GM12878 (cell line): Measurements from ENCODE around the gene WDR19. TPM values are rescaled to one million over a fixed set of nuclear protein-coding genes. Genes with fewer than 3 reads are reported as not detected.

Experiments
- ATAC-seq: fragments of 200-7000 bp; cut with Tn5 transposase; 3 replicates; pipeline ENCODE4 v1.9.1; 2020; ENCODE audit warnings: mild to moderate bottlenecking, moderate library complexity
- BruUV-seq: library from RNA; stranded (reverse); fragments of 400-500 nt; replicated peaks from 2 replicates; lab custom pipeline; 2021; lab: Mats Ljungman, UMichigan
- CTCF ChIA-PET: fragments of 300-600 bp; sonication (Branson Sonifier 250); formaldehyde crosslinking; extraction: SDS; loops from one replicate; lab custom pipeline; 2021; ENCODE audit warnings: inconsistent platforms; lab: Yijun Ruan, JAX
- POLR2A ChIA-PET: fragments of 350-600 bp; formaldehyde crosslinking; extraction: SDS; loops from one replicate; lab custom pipeline; 2021; ENCODE audit warnings: inconsistent platforms; lab: Charles Lee
- RAD21 ChIA-PET: fragments of 300-600 bp; sonication (Branson Sonifier 250); formaldehyde crosslinking; loops from one replicate; lab custom pipeline; 2023; ENCODE audit warnings: antibody characterized with exemption; ENCODE audit not compliant: unreplicated experiment; lab: Charles Lee
- SMC1A ChIA-PET: fragments of 300-600 bp; sonication (Branson Sonifier 250); formaldehyde crosslinking; loops from one replicate; lab custom pipeline; 2023; ENCODE audit not compliant: unreplicated experiment, uncharacterized antibody; lab: Charles Lee
- DNase-seq: peaks from one replicate; pipeline ENCODE4 v3.0.0-alpha.2; 2011; ENCODE audit warnings: low read depth, low spot score
- FAIRE-seq: peaks from 3 replicates; lab custom pipeline; 2011; peaks lifted over from hg19 to GRCh38; lab: Jason Lieb, UNC
- H2AFZ ChIP-seq: 2 replicates; pipeline ENCODE4 v1.6.0; 2011; ENCODE audit warnings: low read depth, low read length, control low read depth; ENCODE audit not compliant: control insufficient read depth
- H3K27ac ChIP-seq: 2 replicates; pipeline ENCODE4 v1.5.1; 2011; ENCODE audit warnings: control low read depth; ENCODE audit not compliant: control insufficient read depth, insufficient read depth
- H3K27me3 ChIP-seq, 2 experiments: replicated peaks in 1 of 2; 2 replicates each; pipeline versions ENCODE4 v1.6.0 to v1.6.1; 2011; ENCODE audit warnings: low read length in 1 of 2; ENCODE audit not compliant: control insufficient read depth in 2 of 2, insufficient read depth in 2 of 2
- H3K36me3 ChIP-seq, 2 experiments: 2 replicates each; pipeline ENCODE4 v1.5.1; 2011; ENCODE audit warnings: low read length in 1 of 2; ENCODE audit not compliant: control insufficient read depth in 2 of 2, insufficient read depth in 2 of 2
- H3K4me1 ChIP-seq: 2 replicates; pipeline ENCODE4 v1.6.1; 2011; ENCODE audit warnings: mild to moderate bottlenecking, low read length, moderate library complexity, mixed read lengths; ENCODE audit not compliant: control insufficient read depth, insufficient read depth
- H3K4me2 ChIP-seq: 2 replicates; pipeline ENCODE4 v1.6.0; 2011; ENCODE audit warnings: control low read depth; ENCODE audit not compliant: control insufficient read depth, insufficient read depth
- H3K4me3 ChIP-seq: fragments of 200-600 bp; sonication (generic); 2 replicates; pipeline ENCODE4 v1.5.1; 2016
- H3K79me2 ChIP-seq: 2 replicates; pipeline ENCODE4 v1.6.0; 2011; ENCODE audit warnings: low read length; ENCODE audit not compliant: control insufficient read depth, insufficient read depth
- H3K9ac ChIP-seq: 2 replicates; pipeline ENCODE4 v1.8.0; 2011; ENCODE audit warnings: low read length, control low read depth, mixed read lengths; ENCODE audit not compliant: control insufficient read depth, insufficient read depth
- H3K9me3 ChIP-seq: replicated peaks from 3 replicates; pipeline ENCODE4 v1.5.1; 2011; ENCODE audit warnings: mild to moderate bottlenecking, low read length; ENCODE audit not compliant: control insufficient read depth, insufficient read depth
- H4K20me1 ChIP-seq: 2 replicates; pipeline ENCODE4 v1.6.0; 2011; ENCODE audit not compliant: control insufficient read depth, insufficient read depth
- ELK1 ChIP-seq: IDR thresholded peaks from 2 replicates; pipeline ENCODE4 v1.6.1; 2012; ENCODE audit warnings: low read depth, low read length, improper control_type of control experiment
- SPI1 ChIP-seq: IDR thresholded peaks from 2 replicates; pipeline ENCODE4 v1.6.1; 2011; ENCODE audit warnings: low read depth, mild to moderate bottlenecking, low read length, moderate library complexity, borderline replicate concordance; ENCODE audit not compliant: insufficient read depth
- TCF3 ChIP-seq: IDR thresholded peaks from 2 replicates; pipeline ENCODE4 v1.6.1; 2012; ENCODE audit warnings: low read depth, mild to moderate bottlenecking, low read length, borderline replicate concordance; ENCODE audit not compliant: insufficient read depth
- USF1 ChIP-seq: IDR thresholded peaks from 2 replicates; pipeline ENCODE4 v1.6.1; 2011; ENCODE audit warnings: borderline replicate concordance, low read depth, mild to moderate bottlenecking, moderate library complexity, mixed read lengths, low read length; ENCODE audit not compliant: insufficient read depth; ENCODE audit errors: extremely low read length
- WGBS: methylation state at CpG from one replicate; pipeline ENCODE4 v1.1.6; 2016; ENCODE audit warnings: low lambda C conversion rate; ENCODE audit not compliant: insufficient replicate concordance, insufficient coverage; ENCODE audit errors: missing lambda C conversion rate; 5-methylcytosine and 5-hydroxymethylcytosine counted together
- in situ Hi-C: fragments of 300-500 bp; cut with MboI; formaldehyde crosslinking; loops from 9 replicates; pipeline ENCODE4 v1.14.3; 2018; ENCODE audit warnings: mixed read lengths
- intact Hi-C: fragments of 100-400 bp; cut with micrococcal nuclease; formaldehyde crosslinking; loops from one replicate; pipeline ENCODE4 v1.14.2; 2022; ENCODE audit not compliant: unreplicated experiment
- polyA plus RNA-seq, 11 experiments: library from polyadenylated mRNA; depleted of rRNA in 4 of 11; unstranded in 6 of 11; stranded (reverse) in 5 of 11; fragments of >200 nt; fragmentation: Nextera tagmentation in 4 of 11; fragmentation: Illumina TruSeq in 1 of 11; extraction: Ambion mirVana in 4 of 11; extraction: Trizol in 1 of 11; gene quantifications; 1 replicate in 1 of 11; 2 replicates in 10 of 11; pipeline versions ENCODE4 v1.2.1 to v1.2.3, GENCODE V29; 2011 to 2016; ENCODE audit warnings: inconsistent platforms in 2 of 11, missing spikeins in 2 of 11, low read depth in 1 of 11
- total RNA-seq, 4 experiments: library from RNA; depleted of rRNA in 3 of 4; stranded (reverse); fragments of >200 nt in 3 of 4; fragmentation: Illumina TruSeq in 1 of 4; extraction: Trizol in 1 of 4; gene quantifications; 2 replicates each; pipeline versions ENCODE4 v1.2.1 to v1.2.3, GENCODE V29; 2013 to 2021

Gene WDR19
- total and polyA plus RNA-seq, 10 of the 15 experiments (the other 5 are each of a cell fraction or from before 2014, with no cell fraction given) = 3.5 to 15.4 (median 7.3) TPM

- CTCF ChIA-PET = interaction anchor here (0.8 to 2.5 kb wide), 5 partner anchors 16 to 263 kb away, joined by 3 to 10 read pairs (median 4); partner anchors contain the start of gene WDR19
- Histone ChIP-seq H3K27ac (no peak overlapping the region), H3K4me2 (no peak overlapping the region; the same call in 1 of the 2 replicates), H3K9me3 (no peaks in the 10 kb centered on the region; the same call in 2 of the 3 replicates), H4K20me1 (no peaks in the 10 kb centered on the region), H2AFZ (peak overlapping the region; percentile 74; the same call in 1 of the 2 replicates), H3K9ac (no peak overlapping the region), H3K4me1 (peaks cover 12% of the 10 kb centered on the region), H3K27me3 (no peaks in the 10 kb centered on the region), H3K79me2 (no peaks in the 10 kb centered on the region), H3K36me3 (no peaks in the 10 kb centered on the region), H3K4me3 (0 out of 2 replicates have a peak overlapping the region, but pooled peaks have one; percentile 22)
- FAIRE-seq (no peak), DNase-seq (no peak), ATAC-seq (peak; percentile 77)
- POLR2A ChIA-PET = interaction anchor here (0.5 kb wide), 1 partner anchor 25 kb away, joined by 8 read pairs; no protein-coding TSS in a partner anchor
- TF ChIP-seq ELK1 = no peak
- TF ChIP-seq SPI1 = peak; percentile 77
- SMC1A ChIA-PET = interaction anchor here (0.7 to 1.1 kb wide), 4 partner anchors 16 to 263 kb away, joined by 3 to 5 read pairs (median 4); partner anchors contain the start of gene WDR19
- intact Hi-C loops (no loop called here), in situ Hi-C loops (no loop called here)
- RAD21 ChIA-PET = interaction anchor here (1.0 to 1.6 kb wide), 6 partner anchors 15 to 407 kb away, joined by 3 to 6 read pairs (median 3); no protein-coding TSS in a partner anchor
- no TSS peak for BruUV-seq
- 35% methylated on average over 3 of the region's 3 CpGs for WGBS
These were observed 16.2 kb upstream of the WDR19 start for GRCh38 chr4:39166177-39166576.

- no peak overlapping the region for H3K9ac ChIP-seq
- H3K36me3 ChIP-seq = no peaks in the 10 kb centered on the region
- ChIA-PET POLR2A (interaction anchor here (0.5 kb wide), 1 partner anchor 25 kb away, joined by 8 read pairs; no protein-coding TSS in a partner anchor), CTCF (interaction anchor here (1.1 to 2.5 kb wide), 4 partner anchors 15 to 264 kb away, joined by 3 to 10 read pairs (median 6); partner anchors contain the start of gene WDR19), RAD21 (interaction anchor here (1.0 to 1.6 kb wide), 6 partner anchors 15 to 407 kb away, joined by 3 to 6 read pairs (median 3); no protein-coding TSS in a partner anchor)
- peaks cover 12% of the 10 kb centered on the region for H3K4me1 ChIP-seq
- 53% methylated on average over 7 of the region's 7 CpGs for WGBS
- peak overlapping the region; percentile 22; the same call in 1 of the 2 replicates for H3K4me3 ChIP-seq
- no peaks in the 10 kb centered on the region for H3K79me2 ChIP-seq
- no peaks in the 10 kb centered on the region; the same call in 2 of the 3 replicates for H3K9me3 ChIP-seq
- H3K4me2 ChIP-seq = peak overlapping the region; percentile 44
- peak overlapping the region; percentile 74 for H2AFZ ChIP-seq
- BruUV-seq = no TSS peak
- no peak overlapping the region for H3K27ac ChIP-seq
- peak; percentile 17; the same call in 2 of the 3 replicates for ATAC-seq
- no peak for DNase-seq
- H3K27me3 ChIP-seq = no peaks in the 10 kb centered on the region
- TF ChIP-seq USF1 (no peak), TCF3 (no peak)
- TF ChIP-seq, all 136 proteins: peak for 0
- intact Hi-C loops = no loop called here
- in situ Hi-C loops = no loop called here
- SMC1A ChIA-PET = interaction anchor here (0.7 to 1.1 kb wide), 3 partner anchors 16 to 264 kb away, joined by 3 to 4 read pairs (median 3); partner anchors contain the start of gene WDR19
- FAIRE-seq = no peak
- H4K20me1 ChIP-seq = no peaks in the 10 kb centered on the region
These were observed 15.7 kb upstream of the WDR19 start for GRCh38 chr4:39166669-39167068.
